ENCODE data around the gene IL24.
"Not testable (repeated sequence)": the region's sequence is repeated elsewhere in the genome, so short reads cannot be mapped to it uniquely, and the experiment has no call there.

IL24 gene

GRCh38 chr1:206905295-206906164 lies 8.3 kb downstream of the IL24 start:
- DNase-seq: no peak

- no peak for DNase-seq
Measured at GRCh38 chr1:206907304-206907991, 10.2 kb downstream of the IL24 start.

GRCh38 chr1:206908038-206908437 lies 10.8 kb downstream of the IL24 start:
- DNase-seq: no peak

GRCh38 chr1:206909161-206909882 lies 12.1 kb downstream of the IL24 start:
- peak; percentile 51 for DNase-seq

- no peak for DNase-seq
Measured at GRCh38 chr1:206909883-206910318, 12.7 kb downstream of the IL24 start.

- no peak for DNase-seq
Measured at GRCh38 chr1:206911064-206911663, 13.9 kb downstream of the IL24 start.

- DNase-seq: peak; percentile 81
Measured at GRCh38 chr1:206912445-206913095, 15.3 kb downstream of the IL24 start.

GRCh38 chr1:206913766-206914537 lies 16.7 kb downstream of the IL24 start:
- DNase-seq: no peak

GRCh38 chr1:206915030-206915735 lies 17.9 kb downstream of the IL24 start:
- DNase-seq: no peak

- no peak for DNase-seq
Measured at GRCh38 chr1:206916000-206916709, 18.9 kb downstream of the IL24 start.

- no peak for DNase-seq
Measured at GRCh38 chr1:206918076-206918475, 20.8 kb downstream of the IL24 start.

GRCh38 chr1:206921772-206922265 lies 24.6 kb downstream of the IL24 start, which contains the start of gene FCMR:
Gene FCMR, minus strand, starts transcription at chr1:206921941. Its CDS starts 87 bp downstream, at chr1:206921854.
- no peak for DNase-seq

GRCh38 chr1:206922524-206922923 lies 25.3 kb downstream of the IL24 start:
- DNase-seq: no peak

- DNase-seq: no peak
Measured at GRCh38 chr1:206923009-206923960, 26.0 kb downstream of the IL24 start.

- DNase-seq: not testable (repeated sequence)
Measured at GRCh38 chr1:206923961-206924557, 26.8 kb downstream of the IL24 start.

GRCh38 chr1:206924592-206925105 lies 27.4 kb downstream of the IL24 start:
- DNase-seq: no peak

GRCh38 chr1:206925106-206925736 lies 28.0 kb downstream of the IL24 start:
- no peak for DNase-seq

GRCh38 chr1:206926286-206926685 lies 29.0 kb downstream of the IL24 start:
- no peak for DNase-seq

Data from NCI-H1092 (cell line).